ENCODE data around the gene ZNF341.

The ZNF341 gene

DNA sequence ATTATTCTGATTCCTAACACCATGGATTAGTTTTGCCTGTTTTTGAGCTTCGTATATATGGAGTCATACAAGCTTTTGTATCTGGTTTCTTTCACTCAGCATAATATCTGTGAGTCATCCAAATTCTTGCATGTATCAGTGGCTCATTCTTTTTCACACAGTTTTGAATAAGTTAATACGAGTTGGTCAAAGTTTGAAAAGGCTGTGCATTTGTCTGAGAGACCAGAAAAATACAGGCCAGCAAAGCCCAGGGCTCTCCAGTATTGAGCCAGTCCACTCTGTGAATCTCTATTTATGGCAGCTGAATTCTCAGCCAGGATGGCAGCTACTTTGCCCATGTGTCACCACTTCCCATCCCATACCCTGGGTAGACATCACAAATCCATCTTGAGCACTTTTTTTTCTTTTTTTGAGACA, 72.1 kb downstream of the ZNF341 start:
- no peak for DNase-seq

DNA sequence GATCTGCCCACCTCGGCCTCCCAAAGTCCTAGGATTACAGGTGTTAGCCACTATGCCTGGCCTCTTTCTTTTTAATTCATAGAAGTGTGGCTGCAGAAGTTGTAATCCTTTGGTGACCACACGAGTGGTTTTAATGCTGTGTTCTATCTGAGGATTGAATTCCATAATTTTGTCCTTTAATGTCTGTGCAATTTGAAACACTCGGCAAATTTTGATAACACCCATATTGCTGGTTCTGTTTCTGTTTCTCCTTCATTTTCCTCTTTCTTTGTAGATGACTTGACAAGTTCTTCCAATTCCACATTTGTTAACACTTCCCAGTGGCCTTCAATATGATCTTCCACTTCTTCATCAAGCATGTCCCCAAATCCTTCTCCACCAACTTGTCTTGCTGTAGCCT, 76.6 kb downstream of the ZNF341 start:
- no peak for DNase-seq

DNA sequence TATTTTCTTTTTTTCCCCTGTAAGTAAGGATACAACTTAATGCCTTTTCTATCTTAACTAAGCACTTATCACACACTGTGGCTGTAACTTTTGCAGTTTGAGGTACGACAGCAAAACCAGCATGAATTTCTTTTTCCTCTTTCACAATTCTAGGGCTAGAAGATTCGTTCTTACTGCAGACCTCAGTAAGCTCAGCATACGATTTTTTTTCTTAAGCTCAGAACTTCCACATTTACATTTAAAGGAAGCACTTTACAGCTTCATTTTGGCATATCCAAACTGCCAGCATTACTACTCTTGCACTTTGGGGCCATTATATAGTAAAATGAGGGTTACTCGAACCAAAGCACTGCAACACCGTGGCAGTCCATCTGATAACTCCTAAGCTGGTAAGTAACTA, 78.5 kb downstream of the ZNF341 start:
- no peak for DNase-seq

DNA sequence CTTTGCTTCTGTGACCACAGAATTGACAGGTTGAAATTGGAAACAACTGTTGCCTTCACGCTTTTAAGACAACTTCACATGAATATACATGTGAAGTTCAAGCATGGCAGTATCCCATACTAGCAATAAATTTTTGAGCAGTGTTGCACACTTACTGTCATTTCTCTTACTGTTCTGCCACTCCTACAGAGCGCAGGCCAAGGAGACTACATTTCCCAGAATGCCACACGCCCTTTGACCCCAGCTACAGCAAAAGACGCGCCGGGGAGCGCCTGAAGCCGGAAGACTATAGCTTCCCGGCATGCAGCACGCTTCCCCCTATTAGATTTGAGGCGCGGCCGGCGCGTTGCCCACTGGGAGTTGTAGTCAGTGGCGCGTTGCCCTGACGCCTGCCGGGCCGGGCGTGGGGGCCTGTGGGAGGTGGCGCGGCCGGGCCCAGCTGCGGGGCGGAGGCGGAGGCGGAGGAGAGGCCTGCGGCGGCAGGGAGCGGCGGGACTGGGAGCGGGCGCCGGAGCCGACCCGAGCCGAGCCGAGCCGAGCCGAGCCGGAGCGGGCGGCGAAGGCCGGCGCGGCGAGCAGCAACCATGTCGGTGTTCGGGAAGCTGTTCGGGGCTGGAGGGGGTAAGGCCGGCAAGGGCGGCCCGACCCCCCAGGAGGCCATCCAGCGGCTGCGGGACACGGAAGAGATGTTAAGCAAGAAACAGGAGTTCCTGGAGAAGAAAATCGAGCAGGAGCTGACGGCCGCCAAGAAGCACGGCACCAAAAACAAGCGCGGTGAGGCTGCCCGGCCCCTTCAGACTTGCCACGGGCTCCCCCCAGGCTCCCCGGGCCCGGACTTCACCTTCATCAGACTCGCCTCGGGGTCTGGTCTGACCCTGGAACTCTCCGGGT, 79.3 kb downstream of the ZNF341 start, which contains the start of gene CHMP4B:
Gene CHMP4B, plus strand, starts transcription at position 464 of the 891 bp plus-strand sequence. Its CDS starts 121 bp downstream, at position 585.
- peak; percentile 98 for DNase-seq

DNA sequence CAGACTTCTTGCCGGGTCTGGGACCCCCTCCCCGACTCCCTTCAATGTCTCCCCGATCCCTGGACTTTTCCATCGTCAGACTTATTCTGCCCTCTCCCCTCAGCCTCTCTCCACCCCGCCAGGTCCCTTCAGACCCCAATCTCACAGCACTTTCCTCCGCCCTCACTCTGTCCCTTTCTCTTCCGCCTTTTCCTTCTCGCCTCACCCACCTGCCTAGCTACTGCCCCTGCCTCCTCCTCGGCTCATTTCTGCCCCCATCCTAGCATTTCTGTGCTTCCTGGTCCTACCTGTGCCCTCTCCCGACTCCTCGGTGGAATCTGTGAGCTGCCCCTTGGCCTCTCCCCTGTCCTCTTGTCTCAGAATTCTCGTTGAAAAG, 80.0 kb downstream of the ZNF341 start:
- DNase-seq = no peak

DNA sequence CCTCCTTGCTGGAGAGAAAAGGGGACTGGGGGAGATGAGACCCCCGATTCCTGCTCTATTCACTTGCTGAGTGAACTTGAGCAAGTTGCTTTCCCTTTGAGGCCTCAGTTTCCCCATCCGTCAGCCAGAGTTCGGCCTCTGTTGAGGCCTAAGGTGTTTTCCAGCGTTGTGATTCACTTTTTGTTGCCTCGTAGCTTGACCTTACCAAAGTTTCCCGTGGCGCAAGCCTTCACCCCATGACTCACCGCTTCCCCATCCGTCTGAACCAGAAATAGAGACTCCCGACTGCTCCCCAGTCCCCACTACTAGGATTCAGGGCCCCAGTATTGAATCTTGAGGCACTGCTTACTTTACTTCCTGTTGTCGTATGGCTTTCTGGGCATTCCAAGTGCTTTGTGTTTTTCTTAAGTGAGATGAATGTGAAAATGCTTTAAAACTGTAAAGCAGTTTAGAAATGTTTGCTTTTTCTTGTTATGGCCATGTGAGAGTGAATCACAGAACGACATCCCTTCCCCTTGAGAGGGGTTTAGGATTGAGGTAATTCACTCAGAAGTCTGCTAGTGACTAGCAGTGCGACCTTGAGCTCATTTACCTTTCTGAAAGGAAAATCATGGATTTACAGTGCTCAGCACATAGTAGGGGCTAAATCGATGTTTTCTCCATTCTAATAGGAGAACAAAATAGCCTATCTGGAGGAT, 80.5 kb downstream of the ZNF341 start:
- DNase-seq = no peak

DNA sequence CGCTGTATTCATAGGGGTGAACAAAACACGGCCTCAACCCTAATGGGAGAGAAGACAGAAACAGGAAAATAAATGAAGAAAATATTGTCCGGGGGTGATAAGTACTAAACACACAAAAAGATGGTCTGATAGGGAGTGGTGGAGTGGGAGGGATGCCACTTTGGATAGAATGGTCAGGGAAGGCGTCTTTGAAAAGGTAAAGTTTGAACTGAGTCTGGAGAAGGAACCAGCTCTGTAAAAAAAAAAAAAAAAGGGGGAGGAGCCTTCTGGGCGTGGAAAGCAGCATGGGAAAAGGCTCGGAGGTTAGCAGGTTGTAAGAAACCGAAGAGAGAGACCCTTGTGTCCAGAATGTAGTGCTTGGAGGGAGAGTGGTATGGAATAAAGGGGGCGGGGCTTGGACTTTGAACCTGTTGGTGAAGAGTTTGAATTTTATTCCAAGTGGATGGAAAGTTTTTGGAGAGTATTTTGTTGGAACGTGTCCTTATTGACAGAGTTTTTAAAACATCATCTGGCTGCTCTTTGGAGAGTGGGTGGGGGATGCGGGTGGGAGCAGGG, 81.2 kb downstream of the ZNF341 start:
- DNase-seq = peak; percentile 34

DNA sequence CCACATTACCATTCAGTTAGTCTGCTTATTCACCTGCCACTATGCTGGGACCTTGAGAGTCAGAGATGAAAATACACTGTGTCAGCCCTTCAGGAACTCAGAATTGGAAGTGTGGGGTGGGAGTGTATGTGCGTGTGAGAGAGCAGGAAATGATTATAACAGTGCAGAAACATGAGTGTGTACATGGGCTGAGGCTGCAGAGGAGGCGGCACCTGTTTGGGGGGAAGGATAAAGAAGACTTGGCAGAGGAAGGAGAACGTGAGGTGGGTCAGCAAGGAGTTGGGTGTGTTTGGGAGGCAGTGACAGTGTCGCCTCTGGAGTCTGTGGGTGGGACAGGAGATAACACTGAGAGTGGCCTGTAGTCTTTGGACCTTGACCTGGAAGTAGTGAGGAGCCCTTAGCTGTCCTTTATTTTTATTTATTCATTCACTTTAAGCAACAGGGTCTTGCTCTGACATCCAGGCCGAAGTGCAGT, 82.5 kb downstream of the ZNF341 start:
- DNase-seq = no peak

DNA sequence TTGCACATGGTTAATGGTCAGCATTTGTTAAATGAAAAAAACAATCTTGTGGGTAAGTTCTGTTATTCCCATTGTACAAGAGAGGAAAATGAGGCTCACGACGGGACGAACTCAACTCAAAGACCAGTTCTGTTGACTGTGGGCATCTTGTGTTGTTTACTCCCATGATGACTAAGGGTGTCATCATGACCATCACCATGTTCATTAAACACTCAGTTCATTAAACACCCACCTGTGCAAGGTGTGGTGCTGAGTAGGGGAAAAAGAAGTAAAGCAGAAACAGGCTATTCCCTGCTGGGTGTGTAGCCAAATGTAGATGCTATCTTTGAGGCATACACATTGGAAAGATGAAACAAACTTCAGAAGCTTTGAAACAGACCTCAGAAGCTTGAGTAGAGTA, 83.9 kb downstream of the ZNF341 start:
- DNase-seq = no peak

DNA sequence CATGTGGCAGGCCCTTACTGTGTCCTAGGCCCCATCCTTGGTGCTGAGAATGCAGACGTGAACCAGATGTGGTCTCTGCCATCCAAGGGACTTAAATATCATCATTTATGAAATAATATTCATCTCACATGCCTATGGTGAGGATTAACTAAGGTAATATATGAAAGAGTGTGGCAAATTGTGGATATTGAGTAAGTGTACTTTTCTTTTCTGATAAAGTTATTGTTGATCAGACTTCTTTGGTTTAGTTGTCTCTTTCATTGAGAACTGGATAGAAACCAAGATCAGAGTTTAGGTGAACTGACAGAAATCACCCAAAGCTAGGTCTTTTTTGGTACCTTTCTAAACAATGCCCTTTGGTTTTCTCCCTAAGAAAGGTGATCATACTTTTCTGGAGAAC, 84.4 kb downstream of the ZNF341 start:
- no peak for DNase-seq

DNA sequence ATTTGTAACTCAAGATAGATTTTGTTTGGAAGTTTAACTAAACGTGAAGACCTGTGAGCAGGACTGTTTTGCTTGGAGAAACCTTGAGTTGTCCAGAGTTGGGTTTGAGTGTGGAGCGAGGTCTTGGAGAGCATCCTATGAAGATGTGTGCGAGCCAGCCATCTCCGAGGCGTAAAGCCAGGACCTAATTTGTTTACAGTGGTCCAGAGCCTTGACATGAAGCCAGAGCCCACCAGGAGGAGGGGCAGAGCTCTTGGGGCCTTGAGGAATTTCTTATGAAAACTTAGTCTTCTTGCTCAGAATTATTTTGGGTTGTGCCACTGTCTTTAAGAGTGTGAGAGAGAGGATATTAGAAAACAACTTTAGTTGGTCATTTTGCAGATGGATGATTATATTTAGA, 85.6 kb downstream of the ZNF341 start:
- DNase-seq = no peak

DNA sequence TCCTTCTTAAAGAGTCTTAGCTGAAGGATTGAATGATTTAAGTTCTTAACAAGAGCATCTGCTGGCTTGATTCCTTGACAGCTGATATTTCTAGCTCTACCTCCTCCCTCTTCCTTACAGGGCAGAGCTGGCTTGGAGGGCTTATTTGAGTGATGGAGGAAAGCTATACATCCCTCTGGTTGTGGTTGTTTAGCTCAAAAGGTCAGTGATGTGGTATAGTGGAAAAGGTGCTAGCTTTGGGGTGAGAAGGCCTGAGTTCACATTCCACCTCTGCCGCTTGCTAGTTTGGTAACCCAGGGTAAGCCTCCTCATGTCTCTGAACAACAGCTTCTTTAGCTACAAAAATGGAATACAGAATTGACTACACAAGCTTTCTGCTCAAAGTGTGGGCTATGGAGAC, 87.7 kb downstream of the ZNF341 start:
- no peak for DNase-seq

DNA sequence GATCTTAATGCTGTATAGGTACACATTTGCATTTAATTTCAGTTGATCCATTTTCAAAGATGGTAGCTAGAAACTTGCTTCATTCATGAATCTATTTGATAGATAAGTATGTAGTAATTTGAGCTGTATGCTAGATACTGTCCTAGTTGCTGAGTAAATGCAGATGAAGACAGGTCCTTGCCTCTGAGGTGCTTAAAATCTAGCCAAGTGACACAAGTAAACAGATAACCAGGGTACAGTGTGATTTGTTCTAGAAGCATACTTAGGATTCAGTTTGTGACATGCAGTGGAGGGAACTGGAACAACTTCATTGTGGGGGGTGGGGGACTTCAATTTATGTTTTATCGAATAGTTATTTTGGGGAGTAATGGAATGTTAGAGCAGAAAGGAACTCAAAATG, 88.6 kb downstream of the ZNF341 start:
- DNase-seq = no peak

DNA sequence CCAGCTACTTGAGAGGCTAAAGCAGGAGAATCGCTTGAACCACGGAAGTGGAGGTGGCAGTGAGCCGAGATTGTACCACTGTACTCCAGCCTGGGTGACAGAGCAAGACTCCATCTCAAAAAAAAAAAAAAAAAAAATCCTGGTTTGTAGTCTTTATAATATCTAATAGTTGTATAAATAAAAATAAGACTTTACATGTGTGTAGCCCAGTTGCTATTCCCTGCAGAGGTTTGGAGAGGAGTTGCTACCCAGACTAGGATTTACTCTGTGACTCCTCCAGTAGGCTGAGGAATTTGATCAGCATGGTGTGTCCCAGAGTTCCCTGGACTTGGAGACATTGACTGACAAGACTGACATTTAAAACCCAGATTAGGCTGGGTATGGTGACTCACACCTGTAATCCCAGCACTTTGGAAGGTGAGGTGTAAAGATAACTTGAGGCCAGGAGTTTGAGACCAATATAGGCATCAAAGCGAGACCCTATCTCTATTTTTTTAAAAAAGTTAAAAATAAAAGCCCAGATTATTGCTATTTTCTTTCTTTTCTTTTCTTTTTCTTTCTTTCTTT, 89.6 kb downstream of the ZNF341 start:
- no peak for DNase-seq

DNA sequence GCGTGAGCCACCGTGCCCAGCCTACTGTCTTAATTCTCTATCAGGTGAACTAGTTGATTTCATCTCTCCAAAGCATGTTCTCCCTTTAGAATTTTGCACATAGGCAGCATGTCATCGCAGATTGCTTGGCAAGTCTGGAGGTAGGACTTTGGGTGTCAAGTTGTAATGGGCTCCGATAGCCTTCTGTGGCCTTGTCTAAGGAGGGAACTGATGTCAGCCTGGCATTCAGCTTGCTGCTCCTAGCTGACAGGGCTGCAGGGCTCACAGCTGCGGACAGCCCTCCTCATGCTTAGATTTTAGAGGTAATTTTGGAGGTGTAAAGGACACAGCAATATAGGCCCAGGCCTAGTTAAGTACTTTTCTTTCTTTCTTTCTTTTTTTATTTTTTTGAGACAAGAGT, 90.6 kb downstream of the ZNF341 start:
- no peak for DNase-seq

DNA sequence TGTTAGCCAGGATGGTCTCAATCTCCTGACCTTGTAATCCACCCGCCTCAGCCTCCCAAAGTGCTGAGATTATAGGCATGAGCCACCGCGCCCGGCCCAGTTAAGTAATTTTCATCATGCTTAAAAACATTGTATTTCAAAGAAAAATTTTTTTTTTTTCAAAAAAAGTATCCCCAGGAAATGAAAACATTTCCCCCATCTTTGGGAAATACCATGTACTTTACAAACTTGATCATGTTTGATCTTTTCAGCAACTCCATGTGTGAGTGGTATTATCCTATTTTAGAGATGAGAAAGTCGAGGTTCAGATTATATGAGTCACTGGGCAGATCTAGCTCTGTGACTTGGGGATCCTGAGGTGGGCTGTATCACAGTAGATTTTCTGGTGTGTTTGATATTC, 91.2 kb downstream of the ZNF341 start:
- DNase-seq = no peak

DNA sequence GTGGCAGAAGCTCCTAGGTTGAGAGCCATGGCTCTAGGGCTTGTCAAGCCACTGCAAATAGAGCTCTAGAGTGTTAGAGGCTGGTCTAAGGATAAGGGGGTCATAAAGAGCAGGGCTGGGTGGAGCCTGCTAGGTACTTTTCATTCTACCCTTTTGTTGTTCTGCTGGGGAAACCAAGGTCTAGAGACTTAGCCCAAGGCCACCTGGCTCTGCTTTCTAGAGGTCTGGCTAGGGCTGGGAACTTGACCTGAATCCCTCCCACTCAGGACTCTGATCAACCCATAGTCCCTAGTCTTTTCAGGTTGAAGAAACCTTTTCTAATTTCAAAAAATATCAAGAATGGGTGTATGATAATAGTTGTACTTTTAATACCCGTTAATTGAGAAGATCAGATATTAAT, 93.1 kb downstream of the ZNF341 start:
- DNase-seq = no peak

DNA sequence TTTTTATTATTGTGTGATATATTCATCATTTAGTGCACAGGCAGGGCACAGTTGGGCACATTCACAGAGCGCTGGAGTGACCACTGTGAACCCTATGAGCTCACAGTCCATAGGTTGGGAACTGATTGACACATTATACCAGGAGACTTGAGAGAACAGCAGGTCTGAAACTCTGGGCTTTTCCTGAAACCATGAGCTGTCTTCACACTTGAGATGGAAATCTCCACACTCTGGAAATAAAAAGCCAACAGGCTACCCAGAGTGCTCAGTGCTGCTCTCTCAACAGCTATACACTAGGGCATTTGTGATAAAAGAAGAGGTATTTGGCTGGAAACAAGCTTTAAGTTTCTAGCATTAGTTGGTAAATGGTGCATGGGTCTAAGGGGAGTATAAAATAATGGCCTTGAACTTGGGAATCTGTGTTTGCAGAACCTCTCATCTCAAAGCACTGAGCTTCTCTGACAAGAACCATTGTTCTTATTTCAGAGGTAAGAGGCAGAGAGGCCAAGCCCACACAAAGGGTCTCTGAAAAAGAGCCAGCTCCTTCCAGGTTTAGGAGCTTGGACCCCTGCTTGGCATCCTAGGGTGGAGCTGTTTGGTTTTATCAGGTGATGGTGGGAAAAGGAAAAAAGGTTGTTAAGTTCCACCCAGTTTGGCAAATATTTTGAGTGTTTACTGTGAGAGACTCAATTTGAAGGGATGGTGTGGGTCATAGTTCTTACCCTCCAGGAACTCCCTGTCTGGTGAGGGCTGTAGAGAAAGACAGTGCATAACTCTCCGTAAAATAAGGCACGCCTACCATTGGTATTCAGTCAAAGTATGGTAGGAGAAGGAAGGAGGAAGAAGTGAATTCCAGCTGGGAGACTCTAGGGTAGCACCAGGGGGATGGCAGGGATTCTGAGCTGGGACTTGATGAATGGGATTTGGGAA, 93.8 kb downstream of the ZNF341 start:
- no peak for DNase-seq

DNA sequence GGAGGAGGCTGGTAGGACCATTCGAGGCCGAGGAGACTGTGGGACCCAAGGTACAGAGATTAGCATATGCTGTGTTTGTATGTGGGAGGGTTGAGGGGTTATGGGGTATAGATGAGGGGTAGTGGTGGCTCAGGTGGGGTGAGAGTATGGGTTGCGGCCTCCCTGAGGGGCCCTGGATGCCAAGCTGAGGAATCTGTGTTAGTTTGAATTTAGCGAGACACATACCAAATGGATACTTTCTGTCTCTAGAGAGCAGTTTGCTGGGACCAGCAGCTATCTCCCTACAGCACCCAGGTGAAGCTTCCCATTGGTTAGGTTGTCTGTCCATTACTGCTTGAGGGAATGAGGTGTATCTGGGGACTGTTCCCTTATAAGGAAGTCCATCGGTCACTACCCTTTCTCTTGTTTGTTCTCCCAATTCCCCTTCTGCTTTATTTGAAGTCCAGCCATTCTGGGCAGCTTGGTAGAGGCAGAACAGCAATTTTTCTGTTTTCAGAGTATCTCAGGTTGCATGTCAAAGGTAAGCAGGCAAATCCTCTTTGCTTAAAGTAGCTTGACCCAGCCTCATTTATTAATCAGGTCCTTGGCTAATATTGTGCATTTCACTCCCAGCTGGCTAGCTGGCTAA, 94.6 kb downstream of the ZNF341 start:
- DNase-seq = peak; percentile 73

DNA sequence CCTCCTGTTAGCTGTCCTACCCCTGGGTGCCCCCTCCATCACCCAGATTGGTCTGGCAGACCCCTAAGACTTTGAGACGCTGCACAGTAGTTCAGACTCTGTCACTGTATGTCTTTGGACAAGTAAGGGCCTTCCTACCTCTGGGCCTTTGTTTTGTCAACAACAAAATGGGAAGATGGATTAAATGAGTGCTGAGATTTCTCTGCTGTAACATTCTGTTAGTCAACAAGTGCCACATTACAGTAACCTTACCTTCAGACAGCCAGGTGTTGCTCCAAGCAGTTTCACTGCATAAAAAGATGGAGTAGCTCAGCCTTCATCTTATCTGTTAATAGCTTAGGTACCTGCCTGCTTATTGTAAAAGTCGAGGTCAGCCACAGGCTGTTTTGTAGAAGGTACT, 95.3 kb downstream of the ZNF341 start:
- DNase-seq = no peak

DNA sequence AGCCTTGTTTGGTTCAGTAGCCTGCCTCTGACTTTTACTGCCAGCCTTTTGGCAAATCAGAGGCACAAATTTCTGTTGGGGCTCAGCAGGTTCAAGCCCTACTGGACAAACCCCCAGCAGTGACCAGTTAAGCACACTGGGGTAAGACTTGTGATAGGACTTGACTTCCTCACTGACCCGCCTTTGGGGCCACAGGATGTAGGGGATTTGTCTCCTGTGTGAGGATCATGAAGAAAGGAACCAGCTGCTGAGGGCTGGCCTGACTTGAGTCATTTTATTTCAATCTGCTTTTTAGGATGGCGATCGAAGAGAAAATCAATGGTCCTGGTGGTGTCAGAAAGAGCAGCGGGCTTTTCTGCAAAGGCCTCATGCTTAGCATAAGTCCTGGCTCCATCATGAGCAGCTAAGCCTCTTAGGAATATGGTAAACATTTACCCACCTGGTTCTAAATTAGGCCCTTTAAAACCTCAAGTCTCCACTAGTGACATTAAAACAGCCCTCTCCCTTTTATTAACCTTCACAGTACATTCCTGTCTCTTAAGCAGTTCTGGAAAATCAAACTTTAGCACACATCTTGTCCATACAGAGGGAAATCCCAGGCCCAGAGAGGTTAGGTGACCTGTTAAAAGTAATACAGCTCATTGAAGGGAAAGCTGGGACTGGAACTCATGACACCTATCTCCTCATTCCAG, 96.0 kb downstream of the ZNF341 start:
- peak; percentile 58 for DNase-seq

All from NCI-H510A treated with DMSO at 0.1 percent for 48 hours (cell line).